ENCODE results near the gene EPSTI1. TPM values are rescaled to one million over a fixed set of nuclear protein-coding genes. Genes with fewer than 3 reads are reported as not detected.

EPSTI1 gene
- total and polyA plus RNA-seq, 10 of the 15 experiments (the other 5 are each of a cell fraction or from before 2014, with no cell fraction given): 4.7 to 32.0 (median 24.2) TPM

GRCh38 chr13:42852136-42852535 lies 139.9 kb downstream of the EPSTI1 start:
- Histone ChIP-seq H3K79me2 (ENCODE audit: control insufficient read depth, insufficient read depth, low read length) (no peaks in the 10 kb centered on the region), H3K4me3 (no peak overlapping the region), H4K20me1 (ENCODE audit: control insufficient read depth, insufficient read depth) (no peaks in the 10 kb centered on the region), H3K9ac (ENCODE audit: control insufficient read depth, insufficient read depth, low read length) (no peak overlapping the region), H3K27ac (ENCODE audit: control insufficient read depth, insufficient read depth) (no peak overlapping the region), H3K4me1 (ENCODE audit: control insufficient read depth, insufficient read depth, low read length) (no peaks in the 10 kb centered on the region), H2AFZ (ENCODE audit: control insufficient read depth, low read depth, low read length) (no peak overlapping the region), H3K9me3 (replicated peaks; ENCODE audit: control insufficient read depth, insufficient read depth, low read length) (no peaks in the 10 kb centered on the region), H3K27me3 (replicated peaks in 1 of 2; ENCODE audit: control insufficient read depth in 2 of 2, insufficient read depth in 2 of 2, low read length in 1 of 2) (no peaks in the 10 kb centered on the region), H3K36me3 (ENCODE audit: control insufficient read depth in 2 of 2, insufficient read depth in 2 of 2, low read length in 1 of 2) (no peaks in the 10 kb centered on the region), H3K4me2 (ENCODE audit: control insufficient read depth, insufficient read depth) (no peak overlapping the region)
- RAD21 ChIA-PET (ENCODE audit: unreplicated experiment): interaction anchor here (1.2 kb wide), 1 partner anchor 10 kb away, joined by 3 read pairs; no protein-coding TSS in a partner anchor
- DNase-seq (ENCODE audit: low read depth, low spot score): no peak
- WGBS (ENCODE audit: insufficient coverage, insufficient replicate concordance, low lambda C conversion rate, missing lambda C conversion rate): 20% methylated on average over 3 of the region's 3 CpGs
- SMC1A ChIA-PET (ENCODE audit: uncharacterized antibody, unreplicated experiment): interaction anchor here (1.1 to 1.6 kb wide), 4 partner anchors 9 to 23 kb away, joined by 3 to 4 read pairs (median 4); no protein-coding TSS in a partner anchor
- ATAC-seq: no peak
- intact Hi-C loops (cut with micrococcal nuclease; ENCODE audit: unreplicated experiment) (no loop called here), in situ Hi-C loops (cut with MboI) (no loop called here)
- POLR2A ChIA-PET: no interaction called here
- CTCF ChIA-PET: interaction anchor here (1.3 kb wide), 1 partner anchor 9 kb away, joined by 4 read pairs; no protein-coding TSS in a partner anchor
- BruUV-seq (replicated peaks): no TSS peak
- FAIRE-seq: no peak
- TF ChIP-seq RAD21 (IDR thresholded peaks at IDR 0.05; ENCODE audit: insufficient read depth, low read depth, low read length) (no peak), POLR2AphosphoS2 (IDR thresholded peaks at IDR 0.05; ENCODE audit: low read depth, low read length) (no peak), SRF (IDR thresholded peaks at IDR 0.05; ENCODE audit: low read depth in 2 of 2, low read length in 2 of 2) (no peak), STAT3 (IDR thresholded peaks at IDR 0.05; ENCODE audit: low read depth, low read length) (no peak), IRF5 (IDR thresholded peaks at IDR 0.05; ENCODE audit: borderline replicate concordance) (no peak), EP300 (IDR thresholded peaks at IDR 0.05; ENCODE audit: borderline replicate concordance in 1 of 2, control insufficient read depth in 1 of 2, low read depth in 2 of 2, low read length in 2 of 2) (no peak), GABPA (IDR thresholded peaks at IDR 0.05; ENCODE audit: low read depth) (no peak), ESRRA (IDR thresholded peaks at IDR 0.05; ENCODE audit: low read length) (no peak), ZZZ3 (IDR thresholded peaks at IDR 0.05; ENCODE audit: control insufficient read depth, insufficient read length, low read depth) (no peak), HCFC1 (IDR thresholded peaks at IDR 0.05; ENCODE audit: low read length) (no peak), RFX5 (IDR thresholded peaks at IDR 0.05; ENCODE audit: low read depth, low read length) (no peak), TBL1XR1 (IDR thresholded peaks at IDR 0.05; ENCODE audit: low read depth, low read length) (no peak), NR2C2 (IDR thresholded peaks at IDR 0.05; ENCODE audit: borderline replicate concordance, control insufficient read depth, insufficient read length, low read depth) (no peak), E2F4 (IDR thresholded peaks at IDR 0.05; ENCODE audit: low read depth, low read length) (no peak), RAD51 (IDR thresholded peaks at IDR 0.05) (no peak)

All from GM12878 (cell line).